AG09319 (cell line): ENCODE measurements around the gene FAP.

Source experiments
- DNase-seq: peaks from one replicate; pipeline ENCODE4 v3.0.0-alpha.2; 2010; ENCODE audit warnings: low read depth; ENCODE audit errors: extremely low read depth
- CTCF ChIP-seq: IDR thresholded peaks from 2 replicates; pipeline ENCODE4 v1.5.1; 2011; ENCODE audit warnings: low read depth, mild to moderate bottlenecking, inconsistent platforms, low read length, moderate library complexity

The FAP gene

GRCh38 chr2:162156149-162156548 lies 87.1 kb downstream of the FAP start:
- no peak for TF ChIP-seq CTCF
- no peak for DNase-seq

GRCh38 chr2:162155093-162155492 lies 88.2 kb downstream of the FAP start:
- TF ChIP-seq CTCF = no peak; the same call in none of the 2 replicates
- DNase-seq = no peak

GRCh38 chr2:162153608-162154224 lies 89.5 kb downstream of the FAP start:
- peak; percentile 79 for TF ChIP-seq CTCF
- peak; percentile 23 for DNase-seq

- no peak for TF ChIP-seq CTCF
- DNase-seq = no peak
Measured at GRCh38 chr2:162152147-162152546, 91.1 kb downstream of the FAP start, which contains the start of gene GCG. Gene GCG (minus strand): TSS chr2:162152247. CDS start chr2:162149178, 3,069 bp downstream.

- DNase-seq = no peak
Measured at GRCh38 chr2:162149940-162150339, 93.3 kb downstream of the FAP start.

GRCh38 chr2:162149466-162149865 lies 93.8 kb downstream of the FAP start:
- no peak for DNase-seq
- no peak for TF ChIP-seq CTCF

More at GRCh38 chr2:162149940-162150339, 93.3 kb downstream of the FAP start:
- no peak for TF ChIP-seq CTCF

GRCh38 chr2:162148956-162149355 lies 94.3 kb downstream of the FAP start:
- no peak for TF ChIP-seq CTCF
- DNase-seq = no peak
